Activated naive CD4-positive, alpha-beta T cell treated with anti-CD3 and anti-CD28 coated beads, Interleukin-2, amount 50 U/mL, for 24 hours (primary cell): ENCODE measurements around the gene TSPAN15.

Experiments
- H3K27ac Mint-ChIP-seq: one replicate; pipeline ENCODE4 v1.8.0; 2021; ENCODE audit warnings: mild to moderate bottlenecking, mixed read lengths
- H3K27me3 Mint-ChIP-seq: one replicate; pipeline ENCODE4 v1.8.0; 2021; ENCODE audit warnings: mixed read lengths
- H3K36me3 Mint-ChIP-seq: one replicate; pipeline ENCODE4 v1.8.0; 2021; ENCODE audit warnings: mixed read lengths
- H3K4me1 Mint-ChIP-seq: one replicate; pipeline ENCODE4 v1.8.0; 2021; ENCODE audit warnings: mixed read lengths
- H3K4me3 Mint-ChIP-seq: one replicate; pipeline ENCODE4 v1.8.0; 2021; ENCODE audit warnings: mild to moderate bottlenecking, mixed read lengths
- H3K9me3 Mint-ChIP-seq: one replicate; pipeline ENCODE4 v1.8.0; 2021; ENCODE audit warnings: mixed read lengths

Gene TSPAN15

DNA sequence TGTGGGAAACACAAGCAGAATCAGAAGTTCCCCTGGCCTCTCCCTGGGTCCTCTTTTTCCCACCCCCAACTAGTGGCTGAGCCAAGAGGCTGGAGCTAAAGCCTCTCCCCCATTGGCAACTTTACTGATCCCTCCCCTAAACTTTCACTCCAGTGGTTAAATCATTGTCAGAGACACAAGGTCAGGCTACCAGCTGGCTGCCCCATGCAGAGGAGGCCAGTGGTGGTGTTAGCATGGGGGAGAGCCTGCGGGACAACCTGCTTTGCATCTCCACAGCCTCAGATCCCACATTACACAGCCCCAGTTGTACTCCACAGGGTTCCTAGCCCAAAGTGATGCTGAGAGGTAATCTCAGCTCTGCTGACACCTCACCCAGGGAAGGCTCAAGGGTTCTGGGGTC, 101.0 kb downstream of the TSPAN15 start:
- no peak overlapping the region for H3K27ac Mint-ChIP-seq
- H3K36me3 Mint-ChIP-seq: peaks cover 7% of the 10 kb centered on the region
- no peaks in the 10 kb centered on the region for H3K4me1 Mint-ChIP-seq
- peaks cover 10% of the 10 kb centered on the region for H3K9me3 Mint-ChIP-seq
- H3K27me3 Mint-ChIP-seq: peaks cover 13% of the 10 kb centered on the region
- no peak overlapping the region for H3K4me3 Mint-ChIP-seq

DNA sequence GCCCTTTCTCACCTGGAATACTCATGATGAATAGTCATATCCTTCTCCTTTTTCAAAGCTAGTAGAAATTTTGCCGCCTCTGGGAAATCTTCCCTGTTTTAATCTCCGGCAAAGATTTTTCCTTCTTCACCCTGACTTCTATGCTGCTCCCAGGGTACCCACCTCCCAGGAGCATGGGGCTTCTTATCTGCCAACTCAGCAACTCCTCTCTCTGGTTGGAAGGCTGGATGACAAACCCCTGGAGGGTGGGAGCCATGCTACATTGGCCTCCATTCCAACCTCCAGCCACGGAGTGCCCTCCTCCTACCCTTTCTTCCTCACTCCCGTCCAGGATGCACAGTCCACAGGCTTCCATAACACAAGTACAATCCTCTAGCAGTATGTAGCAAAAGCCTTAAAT, 102.1 kb downstream of the TSPAN15 start:
- H3K27ac Mint-ChIP-seq: no peak overlapping the region
- peaks cover 9% of the 10 kb centered on the region for H3K9me3 Mint-ChIP-seq
- peaks cover 12% of the 10 kb centered on the region for H3K27me3 Mint-ChIP-seq
- peaks cover 6% of the 10 kb centered on the region for H3K36me3 Mint-ChIP-seq
- peaks cover 4% of the 10 kb centered on the region for H3K4me1 Mint-ChIP-seq
- H3K4me3 Mint-ChIP-seq: no peak overlapping the region

- no peak overlapping the region for H3K4me3 Mint-ChIP-seq
- peaks cover 3% of the 10 kb centered on the region for H3K9me3 Mint-ChIP-seq
- H3K36me3 Mint-ChIP-seq: peaks cover 3% of the 10 kb centered on the region
- no peak overlapping the region for H3K27ac Mint-ChIP-seq
- peaks cover 12% of the 10 kb centered on the region for H3K4me1 Mint-ChIP-seq
- peaks cover 10% of the 10 kb centered on the region for H3K27me3 Mint-ChIP-seq
Measured at GRCh38 chr10:69554611-69555010, 103.3 kb downstream of the TSPAN15 start.
